GM23248 (cell line): ENCODE measurements around the gene TNNI3K.

Experiments used
- EZH2 ChIP-seq: fragments of 200-600 bp; sonication (generic); IDR thresholded peaks from 2 replicates; pipeline ENCODE4 v1.6.1; 2018; ENCODE audit warnings: antibody characterized with exemption, mild to moderate bottlenecking; ENCODE audit not compliant: insufficient read depth, poor library complexity, severe bottlenecking
- EZH2phosphoT487 ChIP-seq: fragments of 200-600 bp; sonication (generic); IDR thresholded peaks from 2 replicates; pipeline ENCODE4 v1.6.1; 2018; ENCODE audit warnings: antibody characterized with exemption, moderate library complexity, mild to moderate bottlenecking, low read depth; ENCODE audit not compliant: insufficient read depth

DNA sequence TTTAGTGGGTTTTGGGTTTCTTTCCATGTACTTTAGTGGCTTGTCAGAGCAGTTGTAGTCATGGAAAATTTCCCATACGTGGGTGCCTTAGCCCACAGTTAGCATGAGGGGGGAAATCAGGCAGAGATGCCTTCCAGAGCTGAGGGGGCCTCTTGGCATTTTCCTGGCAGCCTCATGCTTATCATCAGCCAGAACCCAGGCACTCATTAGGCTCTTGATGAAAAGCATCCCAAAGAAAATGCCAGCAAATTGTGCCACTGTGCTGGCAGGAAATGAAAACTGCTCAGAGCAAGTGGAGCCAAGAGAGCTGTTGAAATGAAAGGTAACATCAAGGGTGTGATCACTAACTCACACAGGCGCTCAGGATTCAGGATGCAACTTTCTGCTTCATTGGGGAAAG is 128.0 kb downstream of the TNNI3K start:
- TF ChIP-seq EZH2, result no peak
- TF ChIP-seq EZH2phosphoT487, result no peak
